Panc1 (cell line): ENCODE data around the gene GABRE.

ENCODE experiments used
- CTCF ChIP-seq: fragments of 450-650 bp; IDR thresholded peaks from 2 replicates; pipeline ENCODE4 v1.5.1; 2017; ENCODE audit warnings: mild to moderate bottlenecking
- POLR2AphosphoS5 ChIP-seq: IDR thresholded peaks from 2 replicates; pipeline ENCODE4 v1.6.1; 2012; ENCODE audit warnings: mild to moderate bottlenecking, low read depth, low read length, moderate library complexity
- REST ChIP-seq, 2 experiments: IDR thresholded peaks; 2 replicates each; pipeline ENCODE4 v1.6.1; 2011 to 2012; ENCODE audit warnings: low read depth in 2 of 2, control low read depth in 1 of 2, low read length in 1 of 2, mild to moderate bottlenecking in 1 of 2, moderate library complexity in 1 of 2; ENCODE audit not compliant: insufficient read depth in 1 of 2
- SIN3A ChIP-seq: IDR thresholded peaks from 2 replicates; pipeline ENCODE4 v1.6.1; 2012; ENCODE audit warnings: low read depth, mild to moderate bottlenecking, low read length, moderate library complexity, borderline replicate concordance; ENCODE audit not compliant: insufficient read depth
- TCF7L2 ChIP-seq: IDR thresholded peaks from 2 replicates; pipeline ENCODE4 v1.6.1; 2011; ENCODE audit warnings: mild to moderate bottlenecking, low read depth, low read length, inconsistent platforms

GRCh38 chrX:151954730-151955129, 19.7 kb downstream of the GABRE start:
- TF ChIP-seq CTCF (no peak), POLR2AphosphoS5 (no peak), SIN3A (no peak), REST (IDR thresholded peaks at IDR 0.05; ENCODE audit: insufficient read depth in 1 of 2, low read depth in 2 of 2, low read length in 1 of 2) (no peak), TCF7L2 (no peak)
